Panc1 (cell line): Measurements from ENCODE around the gene EDC3. TPM values are rescaled to one million over a fixed set of nuclear protein-coding genes. Genes with fewer than 3 reads are reported as not detected.

Experiments
- ATAC-seq: fragments of 200-7000 bp; cut with Tn5 transposase; 2 replicates; pipeline ENCODE4 v1.9.1; 2020; ENCODE audit warnings: mild to moderate bottlenecking, moderate library complexity
- BruUV-seq: library from RNA; stranded (reverse); fragments of 400-500 nt; replicated peaks from 2 replicates; lab custom pipeline; 2021; lab: Mats Ljungman, UMichigan
- CTCF ChIA-PET: fragments of 300-600 bp; sonication (Branson Sonifier 250); formaldehyde crosslinking; loops from one replicate; lab custom pipeline; 2022; ENCODE audit warnings: antibody characterized with exemption; lab: Charles Lee
- POLR2A ChIA-PET: fragments of 300-600 bp; sonication (Branson Sonifier 250); formaldehyde crosslinking; loops from one replicate; lab custom pipeline; 2022; ENCODE audit warnings: antibody characterized with exemption; lab: Charles Lee
- DNase-seq: peaks from one replicate; pipeline ENCODE4 v3.0.0-alpha.2; 2010; ENCODE audit warnings: low read depth, low spot score
- H3K27ac ChIP-seq: 2 replicates; pipeline ENCODE4 v1.5.1; 2011; ENCODE audit warnings: mild to moderate bottlenecking, low read length, inconsistent platforms
- H3K27me3 ChIP-seq: fragments of 200-500 bp; sonication (Bioruptor generic); 2 replicates; pipeline ENCODE4 v1.6.0; 2014; ENCODE audit warnings: low read length, inconsistent platforms; ENCODE audit not compliant: control insufficient read depth, insufficient read depth
- H3K36me3 ChIP-seq: fragments of 200-500 bp; sonication (Bioruptor generic); 2 replicates; pipeline ENCODE4 v1.5.1; 2014; ENCODE audit warnings: inconsistent platforms, mild to moderate bottlenecking, low read length, moderate library complexity; ENCODE audit not compliant: control insufficient read depth, insufficient read depth
- H3K4me1 ChIP-seq: 2 replicates; pipeline ENCODE4 v1.5.1; 2011; ENCODE audit warnings: inconsistent platforms, mild to moderate bottlenecking, low read length, moderate library complexity; ENCODE audit not compliant: control insufficient read depth, insufficient read depth
- H3K4me3 ChIP-seq, 2 experiments: 2 replicates each; pipeline ENCODE4 v1.5.1; 2011 to 2012; ENCODE audit warnings: low read depth in 2 of 2, low read length in 2 of 2, mild to moderate bottlenecking in 2 of 2, inconsistent platforms in 1 of 2, moderate library complexity in 1 of 2
- H3K9me3 ChIP-seq: fragments of 200-500 bp; sonication (Bioruptor generic); 2 replicates; pipeline ENCODE4 v1.5.1; 2014; ENCODE audit warnings: low read depth, mild to moderate bottlenecking, inconsistent platforms, low read length, moderate library complexity; ENCODE audit not compliant: control insufficient read depth, insufficient read depth
- CTCF ChIP-seq: fragments of 450-650 bp; IDR thresholded peaks from 2 replicates; pipeline ENCODE4 v1.5.1; 2017; ENCODE audit warnings: mild to moderate bottlenecking
- POLR2AphosphoS5 ChIP-seq: IDR thresholded peaks from 2 replicates; pipeline ENCODE4 v1.6.1; 2012; ENCODE audit warnings: mild to moderate bottlenecking, low read depth, low read length, moderate library complexity
- REST ChIP-seq, 2 experiments: IDR thresholded peaks; 2 replicates each; pipeline ENCODE4 v1.6.1; 2011 to 2012; ENCODE audit warnings: low read depth in 2 of 2, control low read depth in 1 of 2, low read length in 1 of 2, mild to moderate bottlenecking in 1 of 2, moderate library complexity in 1 of 2; ENCODE audit not compliant: insufficient read depth in 1 of 2
- SIN3A ChIP-seq: IDR thresholded peaks from 2 replicates; pipeline ENCODE4 v1.6.1; 2012; ENCODE audit warnings: low read depth, mild to moderate bottlenecking, low read length, moderate library complexity, borderline replicate concordance; ENCODE audit not compliant: insufficient read depth
- TCF7L2 ChIP-seq: IDR thresholded peaks from 2 replicates; pipeline ENCODE4 v1.6.1; 2011; ENCODE audit warnings: mild to moderate bottlenecking, low read depth, low read length, inconsistent platforms
- in situ Hi-C: cut with HindIII; loops from 2 replicates; pipeline ENCODE4 v1.10.0; 2016; ENCODE audit warnings: low sequenced_read_pairs, low pct_unique_long_range_greater_than_20kb
- intact Hi-C: fragments of 100-400 bp; cut with micrococcal nuclease; formaldehyde crosslinking; loops from one replicate; pipeline ENCODE4 v1.10.0; 2022; ENCODE audit not compliant: unreplicated experiment
- total RNA-seq: library from RNA; stranded (reverse); gene quantifications from one replicate; pipeline ENCODE4 v1.2.1, GENCODE V29; 2021; ENCODE audit not compliant: unreplicated experiment

Gene EDC3
- total RNA-seq, 1 experiment from 2014 or later = 45.5 TPM

- Histone ChIP-seq H3K4me1 (peaks cover 6% of the 10 kb centered on the region), H3K4me3 (no peak overlapping the region), H3K27ac (no peak overlapping the region), H3K9me3 (no peaks in the 10 kb centered on the region), H3K36me3 (no peaks in the 10 kb centered on the region), H3K27me3 (no peaks in the 10 kb centered on the region)
- no TSS peak for BruUV-seq
- intact Hi-C loops (no loop called here), in situ Hi-C loops (no loop called here)
- DNase-seq (no peak), ATAC-seq (no peak)
- POLR2A ChIA-PET = no interaction called here
- CTCF ChIA-PET = no interaction called here
- TF ChIP-seq POLR2AphosphoS5 (no peak), REST (IDR thresholded peaks at IDR 0.05; ENCODE audit: insufficient read depth in 1 of 2, low read depth in 2 of 2, low read length in 1 of 2) (no peak), SIN3A (no peak), CTCF (no peak), TCF7L2 (no peak)
Measured at GRCh38 chr15:74664670-74665069, 31.2 kb downstream of the EDC3 start.

- Histone ChIP-seq H3K4me3 (no peak overlapping the region), H3K9me3 (no peaks in the 10 kb centered on the region), H3K4me1 (peaks cover 6% of the 10 kb centered on the region), H3K27me3 (no peaks in the 10 kb centered on the region), H3K36me3 (no peaks in the 10 kb centered on the region), H3K27ac (no peak overlapping the region)
- intact Hi-C loops = no loop called here
- DNase-seq = no peak
- in situ Hi-C loops = no loop called here
- BruUV-seq = no TSS peak
- peak; percentile 51 for ATAC-seq
- no peak for TF ChIP-seq REST (IDR thresholded peaks at IDR 0.05; ENCODE audit: insufficient read depth in 1 of 2, low read depth in 2 of 2, low read length in 1 of 2)
- CTCF ChIA-PET = no interaction called here
- POLR2A ChIA-PET = no interaction called here
Measured at GRCh38 chr15:74664028-74664616, 31.7 kb downstream of the EDC3 start.
